Thyroid gland (tissue), 4 donors: ENCODE measurements around the gene SMIM9. TPM values are rescaled to one million over a fixed set of nuclear protein-coding genes. Genes with fewer than 3 reads are reported as not detected.
A peak's percentile ranks its signal among the peaks of the same experiment; 100 is the strongest.

Source experiments
- DNase-seq, 2 donors: peaks; one replicate each; pipeline ENCODE4 v3.0.0-alpha.2; 2019
- H3K27ac ChIP-seq, 3 donors: fragments of 200-600 bp; sonication (generic); 1 replicate in 2 of 3; 2 replicates in 1 of 3; pipeline ENCODE4 v1.5.1; 2016 to 2019; ENCODE audit warnings: mild to moderate bottlenecking in 1 of 3, moderate library complexity in 1 of 3
- H3K27me3 ChIP-seq: fragments of 200-600 bp; sonication (generic); one replicate; pipeline ENCODE4 v1.5.1; 2019
- H3K36me3 ChIP-seq, 2 donors: fragments of 200-600 bp; sonication (generic); one replicate each; pipeline ENCODE4 v1.5.1; 2016 to 2019
- H3K4me1 ChIP-seq, 2 donors: fragments of 200-600 bp; sonication (generic); one replicate each; pipeline ENCODE4 v1.5.1; 2017 to 2019
- H3K4me3 ChIP-seq, 3 donors: fragments of 200-600 bp; sonication (generic); replicated peaks in 1 of 3; 1 replicate in 2 of 3; 2 replicates in 1 of 3; pipeline ENCODE4 v1.5.1; 2016; ENCODE audit warnings: mild to moderate bottlenecking in 1 of 3
- H3K9me3 ChIP-seq: fragments of 200-600 bp; sonication (generic); one replicate; pipeline ENCODE4 v1.5.1; 2017
- CTCF ChIP-seq, 6 experiments: fragments of 200-600 bp in 3 of 6; fragments of 450-650 bp in 3 of 6; sonication (generic) in 3 of 6; IDR thresholded peaks; one replicate each; pipeline ENCODE4 v1.5.1; 2016 to 2019; ENCODE audit warnings: antibody characterized with exemption in 6 of 6, mild to moderate bottlenecking in 2 of 6, inconsistent platforms in 1 of 6, moderate library complexity in 1 of 6
- POLR2A ChIP-seq, 2 donors: fragments of 450-650 bp; IDR thresholded peaks; one replicate each; pipeline ENCODE4 v1.6.1; 2017; ENCODE audit warnings: antibody characterized with exemption in 2 of 2, mild to moderate bottlenecking in 2 of 2, moderate library complexity in 1 of 2
- WGBS, 2 donors: methylation state at CpG; one replicate each; pipeline ENCODE4 v1.1.5; 2017; 5-methylcytosine and 5-hydroxymethylcytosine counted together
- intact Hi-C: fragments of 100-400 bp; cut with DNase I; formaldehyde crosslinking; loops from one replicate; pipeline ENCODE4 v1.15.1; 2023
- total RNA-seq, 4 donors: library from RNA; depleted of rRNA; stranded (reverse); fragments of >200 nt; gene quantifications; one replicate each; pipeline ENCODE4 v1.2.3, GENCODE V29; 2016

The SMIM9 gene
- total RNA-seq, 4 donors from 2014 or later, result not detected

- WGBS, 2 donors, result 90 to 94% methylated on average over 2 of the region's 2 CpGs
- no peaks in the 10 kb centered on the region for H3K36me3 ChIP-seq
- H3K27me3 ChIP-seq, result no peaks in the 10 kb centered on the region
- no peak overlapping the region for H3K4me3 ChIP-seq
- no peak for DNase-seq
- H3K27ac ChIP-seq, result peak overlapping the region in 2 of 3 donors; percentile 4 to 24
- H3K4me1 ChIP-seq, result peaks cover 15 to 18% of the 10 kb centered on the region in 2 donors
- intact Hi-C loops, result no loop called here
- no peaks in the 10 kb centered on the region for H3K9me3 ChIP-seq
- TF ChIP-seq CTCF (IDR thresholded peaks at IDR 0.05) (no peak), POLR2A (IDR thresholded peaks at IDR 0.05) (no peak)
Measured at GRCh38 chrX:154802947-154803346, 31.5 kb downstream of the SMIM9 start.

GRCh38 chrX:154800478-154801210 is 33.8 kb downstream of the SMIM9 start:
- H3K9me3 ChIP-seq, result no peaks in the 10 kb centered on the region
- intact Hi-C loops, result no loop called here
- DNase-seq, result peak in 1 of 2 donors; percentile 10
- H3K4me3 ChIP-seq, result no peak overlapping the region
- H3K4me1 ChIP-seq, result peaks cover 15 to 18% of the 10 kb centered on the region in 2 donors
- TF ChIP-seq POLR2A (IDR thresholded peaks at IDR 0.05) (no peak), CTCF (IDR thresholded peaks at IDR 0.05) (no peak)
- no peaks in the 10 kb centered on the region for H3K36me3 ChIP-seq
- H3K27ac ChIP-seq, result peak overlapping the region in 2 of 3 donors; percentile 39 to 48
- H3K27me3 ChIP-seq, result no peaks in the 10 kb centered on the region
- WGBS, 2 donors, result 61 to 65% methylated on average over 8 of the region's 8 CpGs

- Histone ChIP-seq H3K4me1 (peaks cover 15 to 18% of the 10 kb centered on the region in 2 donors), H3K27me3 (no peaks in the 10 kb centered on the region), H3K9me3 (no peaks in the 10 kb centered on the region), H3K4me3 (no peak overlapping the region), H3K27ac (peak overlapping the region; percentile 15 to 48 (median 39)), H3K36me3 (no peaks in the 10 kb centered on the region)
- intact Hi-C loops, result no loop called here
- WGBS, 2 donors, result 28 to 37% methylated on average over 9 of the region's 9 CpGs
- TF ChIP-seq POLR2A (IDR thresholded peaks at IDR 0.05) (no peak), CTCF (IDR thresholded peaks at IDR 0.05) (no peak)
- DNase-seq, result peak; percentile 64 to 67
Measured at GRCh38 chrX:154799556-154800348, 34.7 kb downstream of the SMIM9 start.

GRCh38 chrX:154797006-154797405 is 37.5 kb downstream of the SMIM9 start:
- H3K9me3 ChIP-seq, result no peaks in the 10 kb centered on the region
- H3K36me3 ChIP-seq, result no peaks in the 10 kb centered on the region
- no peak for DNase-seq
- no peak overlapping the region for H3K27ac ChIP-seq
- no peak overlapping the region for H3K4me3 ChIP-seq
- peaks cover 13 to 15% of the 10 kb centered on the region in 2 donors for H3K4me1 ChIP-seq
- 60 to 83% methylated on average over 6 of the region's 6 CpGs for WGBS, 2 donors
- intact Hi-C loops, result no loop called here
- no peak for TF ChIP-seq CTCF (IDR thresholded peaks at IDR 0.05)
- no peak for TF ChIP-seq POLR2A (IDR thresholded peaks at IDR 0.05)
- no peaks in the 10 kb centered on the region for H3K27me3 ChIP-seq

DNA sequence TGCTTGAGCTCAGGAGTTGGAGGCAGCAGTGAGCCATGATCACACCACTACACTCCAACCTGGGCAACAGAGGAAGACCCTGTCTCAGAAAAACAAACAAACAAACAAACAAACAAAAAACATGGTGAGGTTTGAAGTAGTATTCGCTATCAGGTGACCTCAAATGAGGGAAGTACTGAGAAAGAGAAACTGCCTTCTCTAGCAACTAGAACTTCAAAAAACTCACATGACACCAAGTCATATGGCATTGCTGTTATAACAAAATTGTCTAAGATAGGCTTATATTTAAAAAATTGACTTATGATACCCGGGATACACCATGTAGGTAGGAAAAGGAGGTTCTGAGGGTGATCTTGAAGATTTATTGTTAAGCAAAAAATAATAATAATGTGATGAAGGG is 39.4 kb downstream of the SMIM9 start:
- WGBS, 2 donors, result 90 to 95% methylated on average over 2 of the region's 2 CpGs

More for the DNA sequence above, 39.4 kb downstream of the SMIM9 start:
- no peak for TF ChIP-seq POLR2A (IDR thresholded peaks at IDR 0.05)
- no peak for TF ChIP-seq CTCF (IDR thresholded peaks at IDR 0.05)
- intact Hi-C loops, result no loop called here
- no peaks in the 10 kb centered on the region for H3K27me3 ChIP-seq
- H3K4me3 ChIP-seq, result no peak overlapping the region
- H3K4me1 ChIP-seq, result peaks cover 5 to 7% of the 10 kb centered on the region in 2 donors
- no peak for DNase-seq
- no peaks in the 10 kb centered on the region for H3K36me3 ChIP-seq
- no peaks in the 10 kb centered on the region for H3K9me3 ChIP-seq
- H3K27ac ChIP-seq, result no peak overlapping the region
